ENCODE data around the gene NARF. TPM values are rescaled to one million over a fixed set of nuclear protein-coding genes. Genes with fewer than 3 reads are reported as not detected.
"Not testable (repeated sequence)": the region's sequence is repeated elsewhere in the genome, so short reads cannot be mapped to it uniquely, and the experiment has no call there.

NARF gene
- total RNA-seq, 2 experiments from 2014 or later: 49.9 to 51.3 TPM

- H3K27me3 Mint-ChIP-seq, DNase-seq, H3K36me3 Mint-ChIP-seq, H3K4me3 Mint-ChIP-seq, H3K27ac Mint-ChIP-seq, H3K9me3 Mint-ChIP-seq: not testable (repeated sequence)
- H3K4me1 Mint-ChIP-seq: peaks cover 51% of the 10 kb centered on the region
Measured at GRCh38 chr17:82539076-82539475, 80.5 kb downstream of the NARF start.

Other genes with a start within 250 kb of the NARF start
- gene CCDC57, start 245.9 kb upstream of the NARF start, total RNA-seq: 10 to 100 TPM; 59.5 to 65.1 TPM
- 10 to 100 TPM; 75.8 to 79.3 TPM for gene SLC16A3, start 229.7 kb upstream of the NARF start, total RNA-seq
- gene CSNK1D, start 185.0 kb upstream of the NARF start, total RNA-seq: 100 to 1,000 TPM; 110 to 115 TPM
- 100 to 1,000 TPM; 291 to 293 TPM for gene CD7, start 141.1 kb upstream of the NARF start, total RNA-seq
- gene SECTM1, start 125.0 kb upstream of the NARF start, total RNA-seq: under 1 TPM; 0.72 to 0.74 TPM
- gene TEX19, start 99.5 kb upstream of the NARF start, total RNA-seq: under 1 TPM; 0.10 to 0.23 TPM
- not detected for gene UTS2R, start 87.0 kb upstream of the NARF start, total RNA-seq
- gene HEXD, start 40.4 kb upstream of the NARF start, total RNA-seq: 10 to 100 TPM; 17.3 to 20.3 TPM
- gene OGFOD3, start 40.2 kb upstream of the NARF start, total RNA-seq: 10 to 100 TPM; 18.4 to 21.5 TPM
- 100 to 1,000 TPM; 156 to 163 TPM for gene CYBC1, start 8.0 kb upstream of the NARF start, total RNA-seq
- gene FOXK2, start 61.0 kb downstream of the NARF start, total RNA-seq: 10 to 100 TPM; 59.4 to 67.2 TPM
- 10 to 100 TPM; 60.3 to 61.1 TPM for gene WDR45B, start 189.7 kb downstream of the NARF start, total RNA-seq
- gene RAB40B, start 240.0 kb downstream of the NARF start, total RNA-seq: 1 to 10 TPM; 2.1 to 3.1 TPM